ENCODE results near the gene ZSCAN30.
A peak's percentile ranks its signal among the peaks of the same experiment; 100 is the strongest.

ZSCAN30 gene

GRCh38 chr18:35290094-35290735, at the start of gene ZSCAN30:
TSS of gene ZSCAN30 (minus strand) at chr18:35290229. CDS start at chr18:35264352, 25,877 bp downstream.
- DNase-seq (ENCODE audit: low read depth): peak; percentile 94

DNA sequence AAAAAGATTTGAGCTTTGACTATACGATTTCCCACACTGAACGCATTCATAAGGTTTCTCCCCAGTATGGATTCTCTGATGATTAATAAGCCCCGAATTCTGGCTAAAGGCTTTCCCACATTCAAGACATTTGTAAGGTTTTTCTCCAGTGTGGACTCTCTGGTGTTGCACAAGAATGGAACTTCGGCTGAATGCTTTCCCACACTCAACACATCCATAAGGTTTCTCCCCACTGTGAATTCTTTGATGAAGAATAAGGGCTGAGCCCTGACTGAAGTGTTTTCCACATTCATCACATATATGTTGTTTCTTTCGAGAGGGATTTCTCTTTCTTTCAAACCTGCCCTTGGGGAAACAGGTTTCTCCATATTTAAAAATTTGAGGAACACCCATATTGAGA, 47.3 kb upstream of the ZSCAN30 start:
- DNase-seq (ENCODE audit: low read depth): no peak

GRCh38 chr18:35335866-35336265, 45.8 kb upstream of the ZSCAN30 start:
- no peak for DNase-seq (ENCODE audit: low read depth)

DNA sequence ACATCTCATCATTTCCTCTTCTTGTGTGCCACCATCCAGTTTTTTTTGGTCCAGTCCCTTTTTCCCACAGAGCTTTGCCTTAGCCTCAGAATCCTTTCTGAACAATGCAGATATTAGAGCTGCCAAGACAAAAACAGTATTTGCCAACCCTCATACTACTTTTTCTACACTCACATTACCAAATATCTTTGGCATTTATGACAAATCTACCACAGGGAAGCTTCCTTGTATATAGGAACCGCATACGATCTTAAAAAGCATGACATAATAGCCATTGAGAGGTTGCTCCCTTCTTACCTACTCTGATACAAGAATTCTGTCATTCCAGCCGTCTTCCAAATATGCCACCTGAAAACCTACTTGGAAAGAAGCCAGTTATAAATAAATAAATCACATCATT, 44.8 kb upstream of the ZSCAN30 start:
- DNase-seq (ENCODE audit: low read depth): no peak

- DNase-seq (ENCODE audit: low read depth): no peak
Measured at GRCh38 chr18:35334212-35334611, 44.2 kb upstream of the ZSCAN30 start.

GRCh38 chr18:35331367-35332087, 41.5 kb upstream of the ZSCAN30 start:
- no peak for DNase-seq (ENCODE audit: low read depth)

GRCh38 chr18:35328868-35329267, 38.8 kb upstream of the ZSCAN30 start:
- no peak for DNase-seq (ENCODE audit: low read depth)

GRCh38 chr18:35326695-35327387, 36.8 kb upstream of the ZSCAN30 start:
- no peak for DNase-seq (ENCODE audit: low read depth)

DNA sequence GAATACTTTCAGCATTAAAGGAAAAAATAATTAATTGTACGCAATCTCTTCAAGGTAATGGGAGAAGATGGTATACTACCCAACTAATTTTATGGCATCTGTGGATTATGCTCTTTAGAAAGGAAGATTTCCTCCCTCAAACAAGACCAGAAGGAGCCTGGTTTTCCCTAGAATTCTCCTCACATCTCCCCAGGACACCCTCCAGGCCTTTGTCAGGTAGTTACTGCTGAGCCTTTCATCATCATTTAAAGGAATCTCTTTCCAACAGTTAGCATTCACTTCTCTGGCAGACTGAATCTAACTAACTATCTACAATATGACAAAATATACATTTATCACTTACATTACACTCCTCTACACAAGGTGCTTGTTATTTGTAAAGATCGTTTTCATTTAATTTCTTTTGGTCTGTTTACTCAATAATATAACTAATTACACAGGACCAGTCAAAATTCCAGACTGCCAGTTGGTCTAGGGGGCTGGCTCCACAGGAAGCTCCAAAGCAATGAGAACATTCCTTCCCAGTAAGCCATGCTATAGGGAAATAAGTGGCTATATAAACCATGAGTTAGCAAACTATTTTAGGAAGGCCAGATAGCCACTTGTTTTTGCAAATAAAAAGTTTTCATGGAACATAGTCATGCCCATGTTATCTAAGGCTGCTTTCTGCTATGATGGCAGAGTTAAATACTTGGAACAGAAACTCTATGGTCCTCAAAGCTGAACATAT, 35.1 kb upstream of the ZSCAN30 start:
- no peak for DNase-seq (ENCODE audit: low read depth)

DNA sequence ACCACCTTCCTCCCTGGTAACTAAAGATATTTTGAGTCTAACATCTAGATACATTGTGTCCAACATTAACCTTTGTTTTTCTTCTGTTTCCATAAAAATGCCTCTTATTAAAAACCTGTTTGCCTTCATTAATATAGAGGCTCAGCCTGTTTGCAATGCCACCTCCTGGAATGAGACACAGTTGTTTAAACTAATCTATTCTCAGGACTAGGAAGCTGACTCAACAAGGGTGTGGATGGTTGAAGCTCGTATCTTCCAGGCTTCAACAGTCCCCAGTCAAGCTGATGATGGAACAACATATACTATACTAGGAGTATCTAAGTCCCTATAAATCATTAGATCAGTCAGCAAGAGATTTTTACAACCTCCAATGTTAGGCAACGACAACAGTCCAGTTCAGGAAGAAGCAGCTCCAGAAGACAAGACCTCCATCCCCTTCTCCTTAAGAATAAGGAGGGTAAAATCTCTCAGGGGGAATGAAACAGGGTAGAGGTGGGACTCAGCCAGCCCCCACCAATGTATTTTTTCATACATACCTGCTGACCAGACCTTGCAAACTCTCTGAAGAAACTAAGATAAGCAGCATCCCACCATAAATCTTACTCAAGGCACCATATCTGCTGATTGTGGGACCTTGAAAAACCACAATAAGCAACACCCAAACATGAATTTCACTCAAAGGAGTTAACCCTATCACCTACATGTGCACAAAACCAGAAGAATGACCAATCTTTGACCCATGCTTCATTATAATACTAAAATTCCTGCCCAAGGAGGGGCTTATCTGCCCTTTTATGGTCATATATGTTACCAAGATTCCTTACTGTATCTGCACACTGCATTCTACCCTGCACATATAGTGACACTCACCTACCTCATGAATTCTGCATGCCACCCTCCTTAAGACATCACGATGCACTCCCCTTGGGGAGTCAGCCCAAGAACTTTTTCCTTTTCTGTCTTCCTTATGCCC, 32.7 kb upstream of the ZSCAN30 start:
- no peak for DNase-seq (ENCODE audit: low read depth)

DNA sequence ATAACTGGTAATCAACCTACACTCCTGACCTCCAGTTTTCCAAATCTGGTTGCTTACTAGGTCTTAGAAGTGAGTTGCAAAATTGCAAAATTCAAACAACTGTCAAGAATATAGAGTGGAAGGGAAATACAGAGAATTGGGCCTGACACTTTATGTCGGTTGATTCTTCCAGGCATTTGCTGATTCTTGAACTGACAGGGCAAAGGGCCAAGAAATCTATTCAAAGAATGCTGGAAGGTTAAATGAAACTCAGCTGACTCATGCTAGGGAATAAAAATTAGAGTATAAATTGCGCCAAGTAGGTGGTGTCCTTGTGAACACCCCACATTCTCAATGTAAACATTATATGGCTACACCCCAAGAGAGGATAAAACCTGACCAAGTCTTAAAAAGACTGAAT, 21.5 kb upstream of the ZSCAN30 start:
- no peak for DNase-seq (ENCODE audit: low read depth)

- no peak for DNase-seq (ENCODE audit: low read depth)
Measured at GRCh38 chr18:35306588-35307250, 16.7 kb upstream of the ZSCAN30 start.

GRCh38 chr18:35303610-35304009, 13.6 kb upstream of the ZSCAN30 start:
- no peak for DNase-seq (ENCODE audit: low read depth)

- no peak for DNase-seq (ENCODE audit: low read depth)
Measured at GRCh38 chr18:35296060-35296459, 6.0 kb upstream of the ZSCAN30 start.

DNA sequence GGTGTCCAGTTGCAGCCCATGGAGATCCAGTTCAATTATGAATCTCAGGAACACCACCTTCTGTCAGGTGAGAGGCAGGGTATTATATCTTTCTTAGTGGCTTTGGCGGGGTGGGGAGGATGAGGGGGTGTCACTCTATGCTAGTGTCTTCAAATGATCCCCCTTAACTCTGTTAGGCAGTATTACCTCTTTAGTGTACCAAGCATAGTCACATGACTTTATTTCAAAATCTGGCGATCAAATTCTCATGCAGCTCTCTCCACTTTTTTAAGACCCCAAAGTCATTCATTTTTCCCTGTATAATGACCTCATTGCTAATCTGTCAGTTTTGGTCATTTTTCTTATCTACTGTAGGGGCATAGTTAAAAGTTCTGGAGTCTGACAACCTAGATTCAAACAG, 1.1 kb upstream of the ZSCAN30 start:
- DNase-seq (ENCODE audit: low read depth): no peak

GRCh38 chr18:35289727-35290093, 319 bp downstream of the ZSCAN30 start:
- no peak for DNase-seq (ENCODE audit: low read depth)

DNA sequence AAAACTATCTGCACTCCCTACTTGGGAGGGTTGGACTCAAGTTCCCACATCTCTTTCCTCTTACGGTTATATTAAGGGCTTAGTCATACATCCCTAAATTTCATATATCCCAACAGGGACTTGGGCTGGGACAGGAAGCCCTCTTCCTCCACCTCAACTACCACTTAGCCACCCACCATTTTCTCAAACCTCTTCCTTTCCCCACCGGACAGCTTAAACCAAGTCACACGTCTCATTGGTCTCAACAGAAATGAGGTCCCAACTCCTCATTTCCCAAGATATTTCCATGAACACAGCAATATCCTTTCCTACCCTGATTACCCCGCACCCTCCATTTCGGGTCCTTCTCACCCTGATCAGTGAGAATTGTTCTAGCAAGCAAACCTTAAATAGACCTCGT, 736 bp downstream of the ZSCAN30 start:
- DNase-seq (ENCODE audit: low read depth): no peak

DNA sequence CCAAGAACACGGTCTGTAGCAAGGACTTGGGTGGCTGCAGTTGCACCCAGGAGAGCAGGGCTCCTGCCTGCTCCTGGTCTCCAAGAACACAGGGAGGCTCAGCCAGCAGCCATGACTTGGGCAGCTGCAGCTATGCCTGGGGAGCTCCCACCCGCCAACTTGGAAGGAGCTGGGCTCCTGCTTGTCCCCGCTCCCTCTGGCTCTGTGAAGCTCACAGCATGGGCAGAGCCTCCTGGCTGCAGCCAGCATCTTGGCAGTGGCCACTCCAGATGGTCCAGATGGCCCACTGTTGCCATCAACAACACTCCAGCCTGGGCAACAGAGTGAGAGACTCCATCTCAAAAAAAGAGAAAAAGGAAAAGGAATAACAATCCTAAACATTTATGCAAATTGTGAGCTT, 5.2 kb downstream of the ZSCAN30 start:
- DNase-seq (ENCODE audit: low read depth): no peak

GRCh38 chr18:35283923-35284794, 5.9 kb downstream of the ZSCAN30 start:
- DNase-seq (ENCODE audit: low read depth): no peak

- no peak for DNase-seq (ENCODE audit: low read depth)
Measured at GRCh38 chr18:35282353-35282752, 7.7 kb downstream of the ZSCAN30 start.
